Heart left ventricle (tissue), 13 donors: ENCODE measurements around the gene GTPBP3.
A peak's percentile ranks its signal among the peaks of the same experiment; 100 is the strongest.

ENCODE experiments used
- CTCF ChIP-seq, 12 donors: fragments of 200-600 bp; sonication (generic) in 4 of 12; IDR thresholded peaks; one replicate each; pipeline versions ENCODE4 v1.5.0 to v1.8.0; 2018 to 2022; ENCODE audit warnings: antibody characterized with exemption in 12 of 12, mild to moderate bottlenecking in 5 of 12
- POLR2A ChIP-seq, 2 donors: fragments of 450-650 bp; IDR thresholded peaks; one replicate each; pipeline ENCODE4 v1.6.1; 2017; ENCODE audit warnings: antibody characterized with exemption in 2 of 2, mild to moderate bottlenecking in 2 of 2, moderate library complexity in 2 of 2
- donor health status: ischemic (EF 13 %, LVEDD 7.1; RV severe dilation, severe dysfunction).
- donor health status: DM: no; HTN: yes; CAD: no.
- donor health status: DM: no; HTN: no; CAD: no.
- donor health status: ischemic (EF 25% LVEDD 6.9; RV normal size, moderate dysfunction).
- donor health status: ischemic (EF 25% LVEDD 5.7; RV mildly dilated, moderate dysfunction).
- donor health status: ischemic (EF 35%, LVEDD 5.7; RV mildly dilated, moderate dysfunction).
- donor health status: nonischemic (EF 11% LVEDD 7.7; RV severe dilation, severe dysfunction).
- donor health status: DM: yes; HTN: yes; CAD: no.
- donor health status: PGD.
- donor health status: ischemic (EF 29% LVEDD 5.4; RV normal size, mild dysfunction).
- donor health status: nonischemic (EF 23%, LVEDD 6.1; RV moderate dilation, normal function).

- TF ChIP-seq CTCF (IDR thresholded peaks at IDR 0.05), result peak; percentile 37 to 86 (median 68)
- peak in 1 of 2 donors; percentile 81 for TF ChIP-seq POLR2A (IDR thresholded peaks at IDR 0.05)
Observed at GRCh38 chr19:17303167-17303939, 34.0 kb upstream of the GTPBP3 start, which contains the start of gene ABHD8.
